Psoas muscle (tissue), 8 donors: Measurements from ENCODE around the gene TRAPPC2B. TPM values are rescaled to one million over a fixed set of nuclear protein-coding genes. Genes with fewer than 3 reads are reported as not detected.

Experiments
- ATAC-seq, 4 donors: fragments of 200-7000 bp; cut with Tn5 transposase; one replicate each; pipeline ENCODE4 v1.9.1; 2020; ENCODE audit warnings: moderate library complexity in 3 of 4, mild to moderate bottlenecking in 2 of 4
- DNase-seq, 2 donors: peaks; one replicate each; pipeline ENCODE4 v3.0.0-alpha.2; 2020
- H3K27ac ChIP-seq: fragments of 200-600 bp; one replicate; pipeline ENCODE4 v1.8.0; 2022
- H3K27me3 ChIP-seq, 3 donors: fragments of 200-600 bp in 1 of 3; one replicate each; pipeline versions ENCODE4 v1.6.1 to v1.8.0; 2013 to 2022; ENCODE audit warnings: low read length in 2 of 3, mild to moderate bottlenecking in 2 of 3, moderate library complexity in 1 of 3; ENCODE audit not compliant: insufficient read depth in 3 of 3
- H3K36me3 ChIP-seq, 2 donors: fragments of 200-600 bp in 1 of 2; one replicate each; pipeline versions ENCODE4 v1.6.1 to v1.8.0; 2013 to 2022; ENCODE audit warnings: low read depth in 1 of 2, mild to moderate bottlenecking in 1 of 2, moderate library complexity in 1 of 2; ENCODE audit not compliant: insufficient read depth in 1 of 2
- H3K4me1 ChIP-seq: fragments of 200-600 bp; one replicate; pipeline ENCODE4 v1.8.0; 2022
- H3K4me3 ChIP-seq: fragments of 200-600 bp; one replicate; pipeline ENCODE4 v1.8.0; 2022; ENCODE audit warnings: mild to moderate bottlenecking
- H3K9me3 ChIP-seq: fragments of 200-600 bp; one replicate; pipeline ENCODE4 v1.8.0; 2022
- CTCF ChIP-seq: fragments of 200-600 bp; IDR thresholded peaks from one replicate; pipeline ENCODE4 v1.8.0; 2022; ENCODE audit warnings: antibody characterized with exemption
- WGBS, 3 donors: extraction: QIAGEN DNeasy Blood & Tissue Kit; methylation state at CpG; one replicate each; pipeline versions ENCODE4 v1.1.6 to v1.1.7; 2013; 5-methylcytosine and 5-hydroxymethylcytosine counted together
- intact Hi-C, 2 donors: fragments of 100-400 bp; cut with DNase I; formaldehyde crosslinking; loops; one replicate each; pipeline versions ENCODE4 v1.11.0 to v1.14.2; 2022
- polyA plus RNA-seq, 3 donors: library from polyadenylated mRNA; stranded (reverse); fragments of 200-250 nt; gene quantifications; one replicate each; pipeline ENCODE4 v1.2.3, GENCODE V29; 2013
- total RNA-seq, 4 donors: library from RNA; stranded (reverse); fragmentation: NEBNext Ultra II Directional in 2 of 4; extraction: Animal tissue kit (Norgen Biotek cat#: 25700) in 2 of 4; gene quantifications; one replicate each; pipeline versions ENCODE4 v1.2.1 to v1.2.4, GENCODE V29; 2021 to 2023
- donor health status: healthy with polysubstance abuse.
- donor health status: DM: no; HTN: no; CAD: no; lungs with moderate emphysema.
- donor health status: Bipolar disorder and iron deficiency.
- donor health status: healthy.
- donor health status: DM: yes; HTN: yes; CAD: no.
- donor health status: DM: no; HTN: no; CAD: no.
- donor health status: DM: no; HTN: no; CAD: no.
- donor health status: DM: yes; HTN: yes; CAD: no.

TRAPPC2B gene
- total and polyA plus RNA-seq, 7 donors, result 12.6 to 78.7 (median 21.3) TPM

- intact Hi-C loops, result no loop called here
- ATAC-seq (no peak), DNase-seq (no peak)
- H3K27me3 ChIP-seq, result no peaks in the 10 kb centered on the region
- no peaks in the 10 kb centered on the region for H3K4me1 ChIP-seq
- H3K36me3 ChIP-seq, result peaks cover 21 to 49% of the 10 kb centered on the region in 2 donors
- peaks cover 18% of the 10 kb centered on the region for H3K9me3 ChIP-seq
- TF ChIP-seq CTCF, result no peak
- no peak overlapping the region for H3K27ac ChIP-seq
- H3K4me3 ChIP-seq, result no peak overlapping the region
These were observed 4.1 kb upstream of the TRAPPC2B start for GRCh38 chr19:57359300-57359699.

- no peak for TF ChIP-seq CTCF
- Histone ChIP-seq H3K4me3 (peak overlapping the region; percentile 91), H3K27ac (peak overlapping the region; percentile 98), H3K4me1 (no peaks in the 10 kb centered on the region), H3K27me3 (no peaks in the 10 kb centered on the region), H3K36me3 (peaks cover 7 to 34% of the 10 kb centered on the region in 2 donors), H3K9me3 (peaks cover 4% of the 10 kb centered on the region)
- WGBS, 3 donors, result 65 to 72% (median 65%) methylated on average over 2 of the region's 2 CpGs
- ATAC-seq (peak in 1 of 4 donors; percentile 2), DNase-seq (no peak)
- intact Hi-C loops, result no loop called here
These were observed 932 bp upstream of the TRAPPC2B start for GRCh38 chr19:57362419-57362818.

- Histone ChIP-seq H3K27ac (peak overlapping the region; percentile 98), H3K4me1 (no peaks in the 10 kb centered on the region), H3K4me3 (peak overlapping the region; percentile 91), H3K27me3 (no peaks in the 10 kb centered on the region), H3K36me3 (peaks cover 2 to 20% of the 10 kb centered on the region in 2 donors), H3K9me3 (no peaks in the 10 kb centered on the region)
- 0% methylated on average over 14 to 18 of the region's 18 CpGs for WGBS, 3 donors
- no peak for TF ChIP-seq CTCF
- intact Hi-C loops, result loop anchor here in 1 of 2 donors (1.0 kb wide), 1 partner anchor 83 kb away; the partner anchor contains the start of gene ZNF460
- DNase-seq, result peak in 1 of 2 donors; percentile 56
- peak; percentile 10 to 33 (median 18) for ATAC-seq
These were observed 384 bp downstream of the TRAPPC2B start for GRCh38 chr19:57363688-57364181.

GRCh38 chr19:57366776-57367175, 3.4 kb downstream of the TRAPPC2B start:
- WGBS, 3 donors, result 31 to 71% (median 44%) methylated on average over 2 of the region's 2 CpGs
- no peak overlapping the region for H3K4me3 ChIP-seq

More at GRCh38 chr19:57366776-57367175, 3.4 kb downstream of the TRAPPC2B start:
- ATAC-seq (peak in 3 of 4 donors; percentile 27 to 34 (median 31)), DNase-seq (no peak)
- Histone ChIP-seq H3K27ac (peak overlapping the region; percentile 76), H3K4me1 (no peaks in the 10 kb centered on the region), H3K36me3 (peaks cover 0 to 26% of the 10 kb centered on the region in 2 donors), H3K9me3 (no peaks in the 10 kb centered on the region), H3K27me3 (no peaks in the 10 kb centered on the region)
- TF ChIP-seq CTCF, result no peak
- intact Hi-C loops, result loop anchor here in 1 of 2 donors (2.0 kb wide), 1 partner anchor 22 kb away; the partner anchor contains the start of gene ZNF548
